HEK293 (cell line): Measurements from ENCODE around the gene DNMBP.

ENCODE experiments used
- CTCF ChIA-PET: fragments of 350-600 bp; formaldehyde crosslinking; extraction: SDS; loops from one replicate; lab custom pipeline; 2021; ENCODE audit warnings: antibody characterized with exemption; lab: Yijun Ruan, JAX
- POLR2A ChIA-PET: fragments of 300-600 bp; formaldehyde crosslinking; extraction: SDS; loops from one replicate; lab custom pipeline; 2020; ENCODE audit warnings: antibody characterized with exemption, inconsistent platforms; lab: Yijun Ruan, JAX
- H3K27ac ChIP-seq: fragments of 200-500 bp; sonication (Bioruptor generic); 2 replicates; pipeline ENCODE4 v1.5.1; 2014; ENCODE audit warnings: low read depth, low read length, control low read depth, inconsistent platforms; ENCODE audit errors: extremely low read depth
- H3K36me3 ChIP-seq, 2 experiments: fragments of 200-500 bp in 1 of 2; sonication (Bioruptor generic) in 1 of 2; 1 replicate in 1 of 2; 2 replicates in 1 of 2; pipeline ENCODE4 v1.5.1; 2014 to 2017; ENCODE audit warnings: inconsistent platforms in 2 of 2, low read length in 2 of 2; ENCODE audit not compliant: control insufficient read depth in 2 of 2, insufficient read depth in 1 of 2
- H3K4me1 ChIP-seq: fragments of 200-500 bp; sonication (Bioruptor generic); 2 replicates; pipeline ENCODE4 v1.5.1; 2014; ENCODE audit warnings: mild to moderate bottlenecking, low read length, inconsistent platforms; ENCODE audit not compliant: control insufficient read depth, insufficient read depth
- H3K4me3 ChIP-seq: 2 replicates; pipeline ENCODE4 v1.5.1; 2011; ENCODE audit warnings: low read depth, mild to moderate bottlenecking, control low read depth, low read length, moderate library complexity
- H3K9me3 ChIP-seq: fragments of 200-500 bp; sonication (Bioruptor generic); 2 replicates; pipeline ENCODE4 v1.5.1; 2014; ENCODE audit warnings: low read depth, low read length, inconsistent platforms; ENCODE audit not compliant: control insufficient read depth, insufficient read depth
- BCL11B ChIP-seq: fragments of 450-650 bp; formaldehyde crosslinking; IDR thresholded peaks from 2 replicates; pipeline ENCODE4 v1.5.1; 2016; ENCODE audit warnings: low read depth, missing biosample characterization, missing genetic modification characterization
- FEZF1 ChIP-seq: fragments of 450-650 bp; formaldehyde crosslinking; IDR thresholded peaks from 2 replicates; pipeline ENCODE4 v1.5.1; 2016; ENCODE audit warnings: missing biosample characterization, missing genetic modification characterization
- HOXA7 ChIP-seq: sonication (generic); formaldehyde crosslinking; IDR thresholded peaks from 2 replicates; pipeline ENCODE4 v1.8.1; 2022; ENCODE audit warnings: missing genetic modification reagents, borderline replicate concordance
- HOXC10 ChIP-seq: sonication (generic); formaldehyde crosslinking; IDR thresholded peaks from 2 replicates; pipeline ENCODE4 v1.8.1; 2023; ENCODE audit warnings: mild to moderate bottlenecking, missing genetic modification reagents
- HOXD13 ChIP-seq: sonication (generic); formaldehyde crosslinking; IDR thresholded peaks from 2 replicates; pipeline ENCODE4 v1.8.0; 2022; ENCODE audit warnings: missing genetic modification reagents, borderline replicate concordance
- IKZF3 ChIP-seq: fragments of 450-650 bp; IDR thresholded peaks from 2 replicates; pipeline ENCODE4 v1.5.0; 2018; ENCODE audit warnings: missing biosample characterization, mild to moderate bottlenecking, missing genetic modification characterization, moderate library complexity
- MEIS1 ChIP-seq: sonication (generic); formaldehyde crosslinking; IDR thresholded peaks from 2 replicates; pipeline ENCODE4 v1.8.1; 2022; ENCODE audit warnings: missing genetic modification reagents, mild to moderate bottlenecking, borderline replicate concordance
- PATZ1 ChIP-seq: fragments of 450-650 bp; formaldehyde crosslinking; IDR thresholded peaks from 2 replicates; pipeline ENCODE4 v1.5.1; 2016; ENCODE audit warnings: missing biosample characterization, missing genetic modification characterization
- PBX3 ChIP-seq: sonication (generic); formaldehyde crosslinking; IDR thresholded peaks from 2 replicates; pipeline ENCODE4 v1.8.1; 2022; ENCODE audit warnings: mild to moderate bottlenecking, moderate library complexity, missing genetic modification reagents
- REPIN1 ChIP-seq: fragments of 450-650 bp; formaldehyde crosslinking; IDR thresholded peaks from 2 replicates; pipeline ENCODE4 v1.5.1; 2017; ENCODE audit warnings: missing biosample characterization, missing genetic modification characterization, low read depth
- SALL2 ChIP-seq: fragments of 450-650 bp; formaldehyde crosslinking; IDR thresholded peaks from 2 replicates; pipeline ENCODE4 v1.5.0; 2017; ENCODE audit warnings: missing biosample characterization, mild to moderate bottlenecking, missing genetic modification characterization, borderline replicate concordance
- SCRT1 ChIP-seq: fragments of 450-650 bp; formaldehyde crosslinking; IDR thresholded peaks from 2 replicates; pipeline ENCODE4 v1.5.1; 2016; ENCODE audit warnings: missing biosample characterization, missing genetic modification characterization, borderline replicate concordance
- SP7 ChIP-seq: fragments of 450-650 bp; formaldehyde crosslinking; IDR thresholded peaks from 2 replicates; pipeline ENCODE4 v1.5.1; 2016; ENCODE audit warnings: missing biosample characterization, missing genetic modification characterization
- ZBTB11 ChIP-seq: fragments of 450-650 bp; formaldehyde crosslinking; conservative IDR thresholded peaks from 2 replicates; pipeline ENCODE4 v1.5.1; 2016; ENCODE audit warnings: low read depth, missing biosample characterization, missing genetic modification characterization
- ZFHX2 ChIP-seq: fragments of 450-650 bp; formaldehyde crosslinking; conservative IDR thresholded peaks from 2 replicates; pipeline ENCODE4 v1.5.1; 2016; ENCODE audit warnings: missing biosample characterization, missing genetic modification characterization
- ZFP41 ChIP-seq: fragments of 450-650 bp; formaldehyde crosslinking; IDR thresholded peaks from 2 replicates; pipeline ENCODE4 v1.5.1; 2016; ENCODE audit warnings: missing biosample characterization, missing genetic modification characterization, borderline replicate concordance
- ZNF138 ChIP-seq: fragments of 450-650 bp; formaldehyde crosslinking; IDR thresholded peaks from 2 replicates; pipeline ENCODE4 v1.5.1; 2016; ENCODE audit warnings: missing biosample characterization, missing genetic modification characterization, borderline replicate concordance
- ZNF155 ChIP-seq: fragments of 450-650 bp; formaldehyde crosslinking; IDR thresholded peaks from 2 replicates; pipeline ENCODE4 v1.5.1; 2016; ENCODE audit warnings: missing biosample characterization, missing genetic modification characterization
- ZNF24 ChIP-seq: fragments of 450-650 bp; formaldehyde crosslinking; IDR thresholded peaks from 2 replicates; pipeline ENCODE4 v1.5.1; 2016; ENCODE audit warnings: missing biosample characterization, missing genetic modification characterization
- ZNF274 ChIP-seq, 2 experiments: fragments of 200-500 bp in 1 of 2; fragments of 450-650 bp in 1 of 2; sonication (Bioruptor generic) in 1 of 2; formaldehyde crosslinking in 1 of 2; IDR thresholded peaks; 2 replicates each; pipeline versions ENCODE4 v1.5.1 to v1.6.1; 2014 to 2016; ENCODE audit warnings: borderline replicate concordance in 1 of 2, inconsistent platforms in 1 of 2, low read length in 1 of 2, missing biosample characterization in 1 of 2, missing genetic modification characterization in 1 of 2
- ZNF324 ChIP-seq: fragments of 450-650 bp; formaldehyde crosslinking; IDR thresholded peaks from 2 replicates; pipeline ENCODE4 v1.5.1; 2016; ENCODE audit warnings: missing biosample characterization, missing genetic modification characterization
- ZNF366 ChIP-seq: fragments of 450-650 bp; formaldehyde crosslinking; conservative IDR thresholded peaks from 2 replicates; pipeline ENCODE4 v1.5.1; 2016; ENCODE audit warnings: missing biosample characterization, missing genetic modification characterization
- ZNF37A ChIP-seq: fragments of 450-650 bp; IDR thresholded peaks from 2 replicates; pipeline ENCODE4 v1.5.1; 2018; ENCODE audit warnings: missing biosample characterization, missing genetic modification characterization
- ZNF501 ChIP-seq: fragments of 450-650 bp; formaldehyde crosslinking; IDR thresholded peaks from 2 replicates; pipeline ENCODE4 v1.5.1; 2016; ENCODE audit warnings: missing biosample characterization, missing genetic modification characterization
- ZNF544 ChIP-seq: fragments of 450-650 bp; formaldehyde crosslinking; IDR thresholded peaks from 2 replicates; pipeline ENCODE4 v1.5.0; 2017; ENCODE audit warnings: missing biosample characterization, missing genetic modification characterization
- ZNF600 ChIP-seq: fragments of 450-650 bp; formaldehyde crosslinking; IDR thresholded peaks from 2 replicates; pipeline ENCODE4 v1.5.1; 2016; ENCODE audit warnings: missing biosample characterization, missing genetic modification characterization
- ZNF670 ChIP-seq: fragments of 450-650 bp; formaldehyde crosslinking; IDR thresholded peaks from 2 replicates; pipeline ENCODE4 v1.5.1; 2016; ENCODE audit warnings: missing biosample characterization, missing genetic modification characterization, low read depth
- ZNF701 ChIP-seq: fragments of 450-650 bp; formaldehyde crosslinking; IDR thresholded peaks from 2 replicates; pipeline ENCODE4 v1.5.1; 2016; ENCODE audit warnings: missing biosample characterization, missing genetic modification characterization
- ZSCAN4 ChIP-seq: fragments of 450-650 bp; formaldehyde crosslinking; IDR thresholded peaks from 2 replicates; pipeline ENCODE4 v1.5.1; 2017; ENCODE audit warnings: missing biosample characterization, missing genetic modification characterization
- ZXDB ChIP-seq: fragments of 450-650 bp; formaldehyde crosslinking; IDR thresholded peaks from 2 replicates; pipeline ENCODE4 v1.5.1; 2016; ENCODE audit warnings: missing biosample characterization, missing genetic modification characterization

Gene DNMBP

GRCh38 chr10:100021322-100021721, 11.6 kb upstream of the DNMBP start:
- H3K4me1 ChIP-seq, result peaks cover 4% of the 10 kb centered on the region; the same call in 1 of the 2 replicates
- H3K27ac ChIP-seq, result no peak overlapping the region
- TF ChIP-seq HOXC10 (CRISPR knock-in tag), result no peak
- no peak for TF ChIP-seq SP7 (tag by site-specific recombination)
- no peak for TF ChIP-seq ZNF701 (tag by site-specific recombination)
- no peak for TF ChIP-seq ZNF274 (IDR thresholded peaks at IDR 0.05; ENCODE audit: low read length)
- TF ChIP-seq ZNF274 (tag by site-specific recombination; IDR thresholded peaks at IDR 0.05; ENCODE audit: borderline replicate concordance), result no peak
- no peak for TF ChIP-seq HOXD13 (CRISPR knock-in tag)
- no peak for TF ChIP-seq ZNF366 (tag by site-specific recombination)
- no peak for TF ChIP-seq IKZF3 (tag by site-specific recombination)
- no peak for TF ChIP-seq ZNF24 (tag by site-specific recombination)
- TF ChIP-seq ZNF670 (tag by site-specific recombination), result no peak
- TF ChIP-seq SCRT1 (tag by site-specific recombination), result no peak
- TF ChIP-seq ZXDB, result no peak
- no peak for TF ChIP-seq ZBTB11 (tag by site-specific recombination)
- no peak for TF ChIP-seq ZNF37A
- no peak for TF ChIP-seq FEZF1
- TF ChIP-seq ZNF501 (tag by site-specific recombination), result no peak
- no peak for TF ChIP-seq ZNF324
- TF ChIP-seq SALL2 (tag by site-specific recombination), result no peak
- no peak for TF ChIP-seq ZNF600 (tag by site-specific recombination)
- TF ChIP-seq, all 188 proteins: peak for 0
- ChIA-PET POLR2A (interaction anchor here (0.7 kb wide), 1 partner anchor 13 kb away, joined by 7 read pairs; no protein-coding TSS in a partner anchor), CTCF (interaction anchor here (0.6 to 3.9 kb wide), 5 partner anchors 10 to 307 kb away, joined by 3 to 18 read pairs (median 4); partner anchors contain the start of gene DNMBP)
- no peak overlapping the region for H3K4me3 ChIP-seq
- H3K9me3 ChIP-seq, result no peaks in the 10 kb centered on the region
- H3K36me3 ChIP-seq, result no peaks in the 10 kb centered on the region

GRCh38 chr10:100020886-100021253, 11.1 kb upstream of the DNMBP start:
- CTCF ChIA-PET, result interaction anchor here (0.6 to 3.9 kb wide), 3 partner anchors 10 to 307 kb away, joined by 3 to 18 read pairs (median 6); partner anchors contain the start of gene DNMBP
- H3K4me3 ChIP-seq, result no peak overlapping the region
- H3K9me3 ChIP-seq, result no peaks in the 10 kb centered on the region
- H3K4me1 ChIP-seq, result peaks cover 4% of the 10 kb centered on the region; the same call in 1 of the 2 replicates
- H3K36me3 ChIP-seq, result no peaks in the 10 kb centered on the region
- no peak overlapping the region for H3K27ac ChIP-seq
- POLR2A ChIA-PET, result interaction anchor here (0.6 to 0.7 kb wide), 2 partner anchors 14 to 29 kb away, joined by 3 to 7 read pairs; no protein-coding TSS in a partner anchor
- no peak for TF ChIP-seq REPIN1 (tag by site-specific recombination)
- no peak for TF ChIP-seq ZNF544 (tag by site-specific recombination)
- TF ChIP-seq ZSCAN4 (tag by site-specific recombination), result no peak
- TF ChIP-seq ZFP41 (tag by site-specific recombination), result no peak
- TF ChIP-seq PBX3, result no peak
- no peak for TF ChIP-seq ZFHX2
- TF ChIP-seq ZNF138 (tag by site-specific recombination), result no peak
- TF ChIP-seq HOXA7 (CRISPR knock-in tag), result no peak
- TF ChIP-seq BCL11B, result no peak
- no peak for TF ChIP-seq PATZ1
- no peak for TF ChIP-seq ZNF155
- no peak for TF ChIP-seq MEIS1 (CRISPR knock-in tag)
